Lung (tissue), 12 donors: ENCODE measurements around the gene EPHA6. TPM values are rescaled to one million over a fixed set of nuclear protein-coding genes. Genes with fewer than 3 reads are reported as not detected.

ENCODE experiments used
- ATAC-seq: fragments of 200-7000 bp; cut with Tn5 transposase; one replicate; pipeline ENCODE4 v1.9.1; 2020; ENCODE audit warnings: moderate number of reproducible peaks; ENCODE audit not compliant: insufficient read depth, low FRiP score
- DNase-seq, 3 donors: peaks; one replicate each; pipeline ENCODE4 v3.0.0-alpha.2; 2013 to 2017
- H3K27ac ChIP-seq, 2 donors: one replicate each; pipeline ENCODE4 v1.5.1; 2013; ENCODE audit warnings: mild to moderate bottlenecking in 2 of 2, moderate library complexity in 2 of 2, control low read depth in 1 of 2, inconsistent platforms in 1 of 2, low read depth in 1 of 2, low read length in 1 of 2
- H3K27me3 ChIP-seq, 3 donors: one replicate each; pipeline ENCODE4 v1.5.1; 2013; ENCODE audit warnings: low read length in 2 of 3; ENCODE audit not compliant: control insufficient read depth in 3 of 3, insufficient read depth in 3 of 3
- H3K36me3 ChIP-seq, 4 donors: one replicate each; pipeline ENCODE4 v1.5.1; 2013; ENCODE audit warnings: low read length in 4 of 4, mild to moderate bottlenecking in 1 of 4, moderate library complexity in 1 of 4; ENCODE audit not compliant: control insufficient read depth in 4 of 4, insufficient read depth in 4 of 4
- H3K4me1 ChIP-seq, 5 donors: one replicate each; pipeline ENCODE4 v1.5.1; 2013; ENCODE audit warnings: low read length in 5 of 5, mild to moderate bottlenecking in 2 of 5, moderate library complexity in 1 of 5; ENCODE audit not compliant: control insufficient read depth in 5 of 5, insufficient read depth in 5 of 5
- H3K4me3 ChIP-seq: one replicate; pipeline ENCODE4 v1.5.1; 2013; ENCODE audit warnings: mild to moderate bottlenecking, control low read depth, moderate library complexity
- H3K9ac ChIP-seq, 2 donors: one replicate each; pipeline ENCODE4 v1.5.1; 2013; ENCODE audit warnings: low read length in 2 of 2, control low read depth in 1 of 2; ENCODE audit not compliant: insufficient read depth in 1 of 2
- H3K9me3 ChIP-seq, 4 donors: one replicate each; pipeline ENCODE4 v1.5.1; 2013; ENCODE audit warnings: low read length in 3 of 4, mild to moderate bottlenecking in 1 of 4, moderate library complexity in 1 of 4; ENCODE audit not compliant: control insufficient read depth in 4 of 4, insufficient read depth in 3 of 4
- CTCF ChIP-seq: IDR thresholded peaks from 2 replicates; pipeline ENCODE4 v1.5.1; 2012; ENCODE audit warnings: mild to moderate bottlenecking; ENCODE audit errors: control extremely low read depth, extremely low read depth
- WGBS, 2 donors: extraction: QIAGEN DNeasy Blood & Tissue Kit; methylation state at CpG; one replicate each; pipeline ENCODE4 v1.1.7; 2013; 5-methylcytosine and 5-hydroxymethylcytosine counted together
- polyA plus RNA-seq, 2 donors: library from polyadenylated mRNA; stranded (reverse); fragments of 200-250 nt; gene quantifications; one replicate each; pipeline ENCODE4 v1.2.1, GENCODE V29; 2013
- total RNA-seq, 2 donors: library from RNA; depleted of rRNA in 1 of 2; stranded (reverse); fragments of >200 nt in 1 of 2; gene quantifications; one replicate each; pipeline ENCODE4 v1.2.1, GENCODE V29; 2014 to 2021
- donor health status: control.
- donor health status: control.
- donor health status: Bipolar disorder and iron deficiency.
- donor health status: healthy.
- donor health status: DM: yes; HTN: yes; CAD: no.

Gene EPHA6
- total and polyA plus RNA-seq, 4 donors, result 0.31 to 1.3 TPM; not detected in 2

GRCh38 chr3:97037294-97037943 lies 223.0 kb downstream of the EPHA6 start:
- 77 to 85% methylated on average over 3 of the region's 3 CpGs for WGBS, 2 donors
- no peak overlapping the region for H3K27ac ChIP-seq

GRCh38 chr3:97043411-97043810 lies 229.0 kb downstream of the EPHA6 start:
- Histone ChIP-seq H3K27ac (no peak overlapping the region), H3K9me3 (no peaks in the 10 kb centered on the region), H3K9ac (no peak overlapping the region), H3K36me3 (no peaks in the 10 kb centered on the region), H3K27me3 (no peaks in the 10 kb centered on the region), H3K4me3 (no peak overlapping the region), H3K4me1 (peaks cover 0 to 13% (median 0%) of the 10 kb centered on the region in 5 donors)
- ATAC-seq, result no peak
- peak; percentile 85 to 96 (median 89) for DNase-seq
- TF ChIP-seq CTCF, result no peak
- 69 to 79% methylated on average over 2 of the region's 2 CpGs for WGBS, 2 donors

More at GRCh38 chr3:97037294-97037943, 223.0 kb downstream of the EPHA6 start:
- no peaks in the 10 kb centered on the region for H3K27me3 ChIP-seq
- TF ChIP-seq CTCF, result no peak
- H3K4me1 ChIP-seq, result no peaks in the 10 kb centered on the region
- H3K4me3 ChIP-seq, result no peak overlapping the region
- no peaks in the 10 kb centered on the region for H3K9me3 ChIP-seq
- DNase-seq, result no peak
- no peaks in the 10 kb centered on the region for H3K36me3 ChIP-seq
- no peak for ATAC-seq
- no peak overlapping the region for H3K9ac ChIP-seq

- Histone ChIP-seq H3K36me3 (no peaks in the 10 kb centered on the region), H3K27me3 (no peaks in the 10 kb centered on the region), H3K4me1 (no peaks in the 10 kb centered on the region), H3K9me3 (no peaks in the 10 kb centered on the region), H3K27ac (no peak overlapping the region), H3K9ac (no peak overlapping the region), H3K4me3 (no peak overlapping the region)
- 88 to 90% methylated on average over 3 of the region's 3 CpGs for WGBS, 2 donors
- ATAC-seq (no peak), DNase-seq (no peak)
- TF ChIP-seq CTCF, result no peak
These were observed 243.0 kb downstream of the EPHA6 start for GRCh38 chr3:97057365-97057764.

GRCh38 chr3:97059168-97059567 lies 244.8 kb downstream of the EPHA6 start:
- no peak for TF ChIP-seq CTCF
- H3K4me1 ChIP-seq, result no peaks in the 10 kb centered on the region
- no peak overlapping the region for H3K4me3 ChIP-seq
- H3K9me3 ChIP-seq, result no peaks in the 10 kb centered on the region
- H3K36me3 ChIP-seq, result no peaks in the 10 kb centered on the region
- H3K9ac ChIP-seq, result no peak overlapping the region
- no peaks in the 10 kb centered on the region for H3K27me3 ChIP-seq
- 72 to 80% methylated on average over 1 of the region's 1 CpG for WGBS, 2 donors
- no peak overlapping the region for H3K27ac ChIP-seq
- DNase-seq, result no peak
- no peak for ATAC-seq
